NCI-H69 (cell line): Measurements from ENCODE around the gene RBM24.

Experiments used
- DNase-seq: peaks from one replicate; lab custom pipeline; 2025; lab: John Stamatoyannopoulos, UW

Gene RBM24

GRCh38 chr6:17341891-17342290 is 60.7 kb downstream of the RBM24 start:
- DNase-seq: no peak

- no peak for DNase-seq
Observed at GRCh38 chr6:17343215-17343614, 62.1 kb downstream of the RBM24 start.
